NCI-H2196 (cell line): Measurements from ENCODE around the gene EFCAB9.
A peak's percentile ranks its signal among the peaks of the same experiment; 100 is the strongest.
"Not testable (repeated sequence)": the region's sequence is repeated elsewhere in the genome, so short reads cannot be mapped to it uniquely, and the experiment has no call there.

Source experiments
- DNase-seq: peaks from one replicate; lab custom pipeline; 2025; ENCODE audit not compliant: unreplicated experiment; lab: John Stamatoyannopoulos, UW

EFCAB9 gene

DNA sequence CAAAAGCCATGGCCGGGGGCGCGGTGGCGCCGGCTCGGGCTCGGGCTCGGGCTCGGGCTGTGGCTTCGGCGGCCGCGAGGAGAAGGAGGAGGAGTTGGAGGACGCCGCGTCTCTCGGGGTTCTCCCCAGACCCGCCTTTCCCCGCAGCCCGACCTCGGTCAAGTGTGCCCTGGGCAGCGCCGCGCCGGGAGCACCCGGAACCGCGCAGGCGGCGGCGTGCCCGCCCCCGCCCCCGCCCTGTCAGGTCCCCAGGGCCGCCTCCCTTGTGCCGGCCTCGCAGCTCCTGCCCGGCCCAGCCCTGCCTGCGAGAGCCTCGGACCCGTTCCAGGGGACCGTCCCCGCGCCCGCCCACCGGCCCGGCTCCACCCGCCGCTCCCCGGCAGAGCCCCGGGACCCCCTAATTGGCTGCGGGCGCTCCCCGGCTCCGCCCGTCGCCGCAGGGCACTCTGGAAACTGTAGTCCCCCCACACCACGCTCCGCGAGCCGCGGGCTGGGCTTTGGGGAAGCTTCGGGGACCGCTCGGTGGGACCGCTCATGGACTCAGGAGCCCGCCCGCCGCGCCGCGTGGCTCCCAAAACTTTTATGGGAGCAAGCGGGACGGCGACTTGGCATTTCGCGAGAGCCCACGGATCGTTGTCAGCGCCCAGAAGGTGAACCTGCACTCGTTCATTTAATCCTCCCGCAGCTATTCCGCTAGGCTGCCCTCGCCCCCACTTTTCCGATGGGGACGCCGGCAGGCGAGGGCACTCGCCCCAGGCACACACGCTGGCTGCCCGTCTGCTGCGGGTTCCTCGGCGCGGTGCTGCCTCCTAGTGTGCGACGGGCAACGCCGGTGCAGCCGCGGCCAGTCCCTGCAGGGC is 5.7 kb upstream of the EFCAB9 start, which contains the start of gene STK10:
Gene STK10 (minus strand): TSS at position 192 of the 860 bp plus-strand sequence. CDS start 182 bp downstream, at position 10.
- DNase-seq: peak; percentile 88

GRCh38 chr5:172188893-172189692 is 4.9 kb upstream of the EFCAB9 start:
- no peak for DNase-seq

DNA sequence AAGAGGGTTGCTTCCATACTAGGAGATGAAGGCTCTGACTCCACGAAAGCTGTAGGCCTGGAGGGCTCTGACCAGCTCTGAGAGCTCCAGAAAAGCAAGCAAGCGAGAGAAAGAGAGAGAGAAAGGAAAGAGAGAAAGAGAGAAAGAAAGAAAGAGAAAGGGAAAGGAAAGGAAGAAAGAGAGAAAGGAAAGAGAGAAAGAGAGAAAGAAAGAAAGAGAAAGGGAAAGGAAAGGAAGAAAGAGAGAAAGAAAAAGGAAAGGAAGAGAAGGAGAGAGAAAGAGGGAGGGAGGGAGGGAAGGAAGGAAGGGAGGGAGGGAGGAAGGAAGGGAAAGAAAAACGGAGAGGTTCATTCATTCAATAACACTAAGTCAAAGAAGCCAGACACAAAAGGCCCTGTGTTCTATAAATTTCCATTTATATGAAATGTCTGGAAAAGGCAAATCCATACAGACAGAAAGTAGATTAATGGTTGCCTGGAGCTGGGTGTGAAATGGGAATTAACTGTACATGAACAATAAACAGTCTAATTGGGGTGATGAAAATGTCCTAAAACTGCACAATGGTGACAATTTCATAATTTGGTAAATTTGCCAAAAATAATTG is 4.2 kb upstream of the EFCAB9 start:
- no peak for DNase-seq

DNA sequence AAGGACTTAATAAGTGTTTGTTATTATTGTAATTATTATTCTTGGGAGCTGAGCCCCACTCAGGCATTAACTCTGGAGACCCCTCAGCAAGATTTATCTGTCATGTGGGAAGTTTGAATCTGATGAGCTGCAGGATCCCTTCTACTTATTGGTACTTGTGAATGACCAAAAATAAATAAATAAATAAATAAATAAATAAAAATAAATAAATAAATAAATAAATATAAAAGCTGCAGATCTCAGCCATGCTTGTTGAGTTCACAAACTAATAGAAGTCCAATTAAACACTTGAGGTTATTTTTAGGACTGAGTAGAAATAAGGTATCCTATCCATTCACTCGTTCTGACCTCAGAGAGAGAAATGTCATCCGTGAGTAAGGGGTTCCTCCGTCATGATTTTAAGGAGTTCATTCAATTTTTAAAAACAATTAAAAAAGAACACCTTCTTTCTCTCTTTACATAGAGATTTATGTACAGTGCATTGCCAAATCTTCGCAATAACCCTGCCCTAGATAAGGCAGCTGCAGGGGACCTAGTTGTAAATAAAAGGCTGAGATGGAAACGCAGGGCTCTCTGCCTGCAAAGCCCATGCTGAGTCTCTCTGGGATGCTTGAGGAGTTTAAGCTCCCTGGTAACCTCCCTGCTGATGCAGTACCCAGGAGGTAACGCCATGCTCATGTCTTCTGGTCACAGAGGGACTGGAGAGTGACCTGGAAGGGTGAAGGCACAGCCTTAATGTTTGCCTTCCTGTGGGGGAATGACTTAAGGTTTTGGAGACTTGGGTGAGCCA is 1.2 kb downstream of the EFCAB9 start:
- DNase-seq: no peak

DNA sequence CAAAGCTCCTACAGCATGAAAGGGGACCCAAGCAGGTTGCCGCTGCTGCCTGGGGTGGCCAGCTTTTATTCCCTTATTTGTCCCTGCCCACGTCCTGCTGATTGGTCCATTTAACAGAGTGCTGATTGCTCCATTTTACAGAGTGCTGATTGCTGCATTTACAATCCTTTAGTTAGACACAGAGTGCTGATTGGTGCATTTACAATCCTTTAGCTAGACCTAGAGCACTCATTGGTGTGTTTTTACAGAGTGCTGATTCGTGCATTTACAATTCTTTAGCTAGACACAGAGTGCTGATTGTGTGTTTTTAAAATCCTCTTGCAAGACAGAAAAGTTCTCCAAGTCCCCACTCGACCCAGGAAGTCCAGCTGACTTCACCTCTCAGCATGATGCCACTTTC is 3.8 kb downstream of the EFCAB9 start:
- not testable (repeated sequence) for DNase-seq

DNA sequence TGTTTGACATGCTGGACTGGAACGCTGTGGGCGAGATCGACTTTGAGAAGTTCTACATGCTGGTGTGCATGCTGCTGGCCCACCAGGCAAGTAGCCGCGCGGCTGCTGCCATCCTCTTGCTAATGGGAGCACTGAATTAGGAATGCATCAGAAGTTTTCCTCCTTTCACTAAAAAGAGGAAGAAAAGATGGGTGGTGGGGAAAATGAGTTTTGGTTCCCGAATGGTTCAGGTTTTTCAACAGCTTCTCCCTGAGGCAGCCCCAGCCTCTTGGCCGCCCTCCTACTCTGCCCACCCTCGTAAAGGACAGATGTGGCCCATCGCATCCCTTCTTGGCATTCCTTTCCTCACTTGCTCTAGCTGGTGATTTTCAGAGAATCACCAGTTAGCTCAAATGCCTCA is 5.5 kb downstream of the EFCAB9 start:
- DNase-seq: no peak

DNA sequence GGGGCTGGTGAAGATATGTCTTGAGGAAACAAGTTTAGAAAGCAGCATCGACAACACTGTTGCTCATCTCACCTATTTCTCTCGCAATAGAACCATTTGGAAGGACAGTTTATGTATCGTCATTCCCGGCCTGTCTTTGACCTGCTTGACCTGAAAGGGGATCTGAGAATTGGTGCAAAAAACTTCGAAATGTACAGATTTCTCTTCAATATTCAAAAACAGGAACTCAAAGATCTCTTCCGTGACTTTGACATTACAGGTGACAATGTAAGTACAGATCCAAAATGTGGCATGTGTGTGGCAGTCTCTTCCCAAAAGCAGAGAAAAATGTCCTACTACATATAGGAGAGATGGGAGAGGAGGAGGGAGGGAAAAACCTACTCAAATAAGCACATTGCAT is 6.5 kb downstream of the EFCAB9 start:
- no peak for DNase-seq

- DNase-seq: not testable (repeated sequence)
Observed at GRCh38 chr5:172205984-172206383, 12.0 kb downstream of the EFCAB9 start.

DNA sequence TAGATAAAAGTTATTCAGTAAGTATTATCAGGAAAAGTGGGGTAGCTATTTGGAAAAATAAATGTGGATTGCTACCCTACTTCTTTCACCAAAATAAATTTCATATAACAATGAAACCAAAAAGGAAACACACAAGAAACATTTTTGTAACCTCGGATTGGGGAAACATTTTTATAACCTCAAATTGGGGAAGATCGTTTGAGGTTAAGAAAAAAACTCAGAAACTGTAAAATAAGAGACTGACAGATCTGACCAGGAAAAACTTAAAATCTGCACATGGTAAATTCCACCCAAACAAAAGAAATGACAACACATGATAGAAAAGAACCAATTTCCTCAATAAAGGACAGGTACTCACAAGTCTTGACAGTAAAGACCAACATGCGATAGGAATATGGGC is 13.5 kb downstream of the EFCAB9 start:
- DNase-seq: no peak

DNA sequence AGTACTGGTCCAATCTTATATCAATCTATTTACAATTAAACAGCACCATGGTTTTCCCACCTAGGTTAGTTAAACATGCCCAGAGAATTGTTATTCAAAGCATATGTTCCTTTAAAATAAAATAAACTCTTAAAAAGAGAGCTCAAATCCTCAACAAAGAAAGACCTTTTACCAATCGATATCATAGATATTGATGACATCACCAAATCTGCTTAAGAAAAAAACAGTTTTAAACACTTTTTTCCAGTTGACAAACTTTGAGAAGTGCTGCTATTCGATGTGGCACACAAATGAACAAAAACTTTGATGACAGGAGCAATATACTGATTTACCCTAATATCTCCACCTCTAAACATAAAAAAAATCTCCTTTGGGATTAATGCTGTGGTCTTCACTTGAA is 15.7 kb downstream of the EFCAB9 start:
- no peak for DNase-seq

GRCh38 chr5:172211676-172212075 is 17.7 kb downstream of the EFCAB9 start:
- DNase-seq: no peak

- no peak for DNase-seq
Observed at GRCh38 chr5:172213126-172213525, 19.2 kb downstream of the EFCAB9 start.

- no peak for DNase-seq
Observed at GRCh38 chr5:172216345-172216744, 22.4 kb downstream of the EFCAB9 start.

- DNase-seq: no peak
Observed at GRCh38 chr5:172219296-172219695, 25.3 kb downstream of the EFCAB9 start.

DNA sequence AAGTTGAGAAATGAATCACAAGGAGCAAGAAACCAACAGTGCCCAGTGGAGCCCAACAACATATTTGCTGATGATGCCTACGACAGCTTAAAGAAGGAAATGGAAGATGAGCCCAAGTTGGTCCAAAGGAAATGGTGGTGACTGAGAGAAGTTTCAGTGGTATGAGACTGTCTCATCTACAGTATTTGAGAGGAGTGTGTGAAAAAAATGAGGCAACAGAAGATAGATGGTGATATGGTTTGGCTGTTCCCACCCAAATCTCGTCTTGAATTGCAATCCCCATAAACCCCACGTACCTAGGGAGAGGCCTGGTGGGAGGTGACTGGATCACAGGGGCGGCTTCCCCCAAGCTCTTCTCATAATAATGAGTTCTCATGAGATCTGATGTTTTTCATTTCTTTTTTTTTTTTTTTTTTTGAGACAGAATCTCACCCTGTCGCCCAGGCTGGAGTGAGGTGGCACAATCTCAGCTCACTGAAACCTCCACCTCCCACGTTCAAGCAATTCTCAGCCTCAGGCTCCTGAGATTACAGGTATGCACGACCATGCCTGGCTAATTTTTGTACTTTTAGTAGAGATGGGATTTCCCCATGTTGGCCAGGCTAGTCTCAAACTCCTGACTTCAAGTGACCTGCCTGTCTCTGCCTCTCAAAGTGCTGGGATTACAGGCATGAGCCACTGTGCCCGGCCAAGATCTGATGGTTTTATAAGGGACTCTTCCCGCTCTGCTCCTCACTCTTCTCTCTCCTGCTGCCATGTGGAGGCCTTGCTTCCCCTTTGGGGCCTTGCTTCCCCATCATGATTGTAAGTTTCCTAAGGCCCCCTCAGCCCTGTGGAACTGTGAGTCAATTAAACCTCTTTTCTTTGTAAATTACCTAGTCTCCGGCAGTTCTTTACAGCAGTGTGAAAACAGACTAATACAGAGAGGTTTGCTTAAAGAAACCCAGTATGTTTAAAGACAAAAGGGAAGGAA is 30.2 kb downstream of the EFCAB9 start:
- no peak for DNase-seq

DNA sequence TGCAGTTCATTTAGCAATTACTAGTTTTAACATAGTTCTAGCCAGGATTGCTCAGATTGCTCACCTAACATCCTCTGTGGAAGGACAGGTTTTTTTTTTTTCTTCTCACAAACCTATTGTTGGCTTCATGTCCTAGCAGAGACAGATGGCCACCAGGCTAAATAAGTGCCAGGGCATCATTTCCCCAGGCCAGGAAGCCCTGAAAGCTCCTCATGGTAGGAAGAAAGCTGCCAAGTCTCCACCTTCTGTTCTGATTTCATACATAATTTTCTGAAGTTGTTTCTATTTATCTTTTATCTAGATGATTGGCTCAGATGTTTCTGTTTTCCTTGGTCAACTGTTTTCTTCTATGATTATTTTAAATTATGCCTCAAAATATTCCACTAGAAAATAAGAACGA is 31.0 kb downstream of the EFCAB9 start:
- DNase-seq: no peak

GRCh38 chr5:172229904-172230303 is 35.9 kb downstream of the EFCAB9 start:
- no peak for DNase-seq

GRCh38 chr5:172234031-172234430 is 40.1 kb downstream of the EFCAB9 start:
- DNase-seq: no peak

DNA sequence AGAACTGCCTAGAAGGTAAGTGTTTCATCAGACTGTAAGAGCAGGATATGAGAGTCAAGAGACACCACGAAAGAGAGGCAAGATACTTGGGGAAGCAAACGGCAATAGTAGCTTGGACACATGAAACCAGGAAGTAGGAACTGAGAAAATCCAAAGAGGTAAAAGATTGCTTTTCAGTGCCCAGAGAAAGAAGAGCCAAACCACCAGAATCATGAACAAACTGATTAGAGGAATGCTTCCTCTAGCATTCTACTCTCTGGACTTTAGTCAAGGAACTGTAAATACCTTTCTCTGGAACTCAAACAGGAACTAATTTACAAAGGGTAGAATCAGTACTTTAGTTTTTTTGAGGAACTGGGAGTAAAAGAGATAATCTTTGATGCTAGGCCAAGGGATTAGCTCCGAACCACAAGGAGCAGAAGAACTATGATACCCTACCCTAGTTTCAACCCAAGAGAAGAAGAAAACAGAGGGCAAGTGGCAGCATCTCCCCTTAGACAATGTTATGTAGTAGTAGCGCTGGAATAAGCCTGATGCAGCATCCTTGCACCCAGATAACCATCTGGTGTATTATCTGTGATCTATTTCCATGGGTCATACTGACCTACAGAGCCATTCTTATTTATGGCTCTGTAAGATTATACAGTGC is 41.3 kb downstream of the EFCAB9 start:
- DNase-seq: no peak
